Spleen (tissue), 7 donors: ENCODE results near the gene THUMPD3.

Experiments used
- CTCF ChIP-seq, 11 experiments: fragments of 200-600 bp in 7 of 11; fragments of 450-650 bp in 4 of 11; sonication (generic) in 4 of 11; IDR thresholded peaks in 8 of 11; conservative IDR thresholded peaks in 3 of 11; 1 replicate in 7 of 11; 2 replicates in 4 of 11; pipeline versions ENCODE4 v1.4.0 to v1.8.0; 2016 to 2021; ENCODE audit warnings: antibody characterized with exemption in 11 of 11, inconsistent platforms in 4 of 11, mild to moderate bottlenecking in 1 of 11
- POLR2AphosphoS5 ChIP-seq, 3 donors: sonication (generic); formaldehyde crosslinking; IDR thresholded peaks; one replicate each; pipeline ENCODE4 v1.5.1; 2017; ENCODE audit warnings: antibody characterized with exemption in 3 of 3
- donor health status: DM: no; HTN: no; CAD: no; lungs with moderate emphysema.
- donor health status: DM: no; HTN: no; CAD: no.
- donor health status: DM: no; HTN: no; CAD: no.

GRCh38 chr3:9373465-9373864 lies 10.6 kb downstream of the THUMPD3 start:
- TF ChIP-seq CTCF (IDR thresholded peaks at IDR 0.05 in 8 of 11, conservative IDR thresholded peaks at IDR 0.05 in 3 of 11) (no peak), POLR2AphosphoS5 (IDR thresholded peaks at IDR 0.05) (no peak)
